Uterus (tissue), 2 donors: ENCODE data around the gene NWD2.

Experiments used
- POLR2A ChIP-seq, 2 donors: fragments of 450-650 bp; IDR thresholded peaks; one replicate each; pipeline ENCODE4 v1.6.1; 2016; ENCODE audit warnings: antibody characterized with exemption in 2 of 2, mild to moderate bottlenecking in 1 of 2, moderate library complexity in 1 of 2
- TF ChIP-seq, protein P1 (sequence below), 4 experiments: fragments of 200-600 bp in 2 of 4; fragments of 450-650 bp in 2 of 4; sonication (generic) in 2 of 4; IDR thresholded peaks; one replicate each; pipeline ENCODE4 v1.5.1; 2016 to 2019; ENCODE audit warnings: antibody characterized with exemption in 4 of 4, mild to moderate bottlenecking in 2 of 4, moderate library complexity in 1 of 4

- TF ChIP-seq, protein P1, sequence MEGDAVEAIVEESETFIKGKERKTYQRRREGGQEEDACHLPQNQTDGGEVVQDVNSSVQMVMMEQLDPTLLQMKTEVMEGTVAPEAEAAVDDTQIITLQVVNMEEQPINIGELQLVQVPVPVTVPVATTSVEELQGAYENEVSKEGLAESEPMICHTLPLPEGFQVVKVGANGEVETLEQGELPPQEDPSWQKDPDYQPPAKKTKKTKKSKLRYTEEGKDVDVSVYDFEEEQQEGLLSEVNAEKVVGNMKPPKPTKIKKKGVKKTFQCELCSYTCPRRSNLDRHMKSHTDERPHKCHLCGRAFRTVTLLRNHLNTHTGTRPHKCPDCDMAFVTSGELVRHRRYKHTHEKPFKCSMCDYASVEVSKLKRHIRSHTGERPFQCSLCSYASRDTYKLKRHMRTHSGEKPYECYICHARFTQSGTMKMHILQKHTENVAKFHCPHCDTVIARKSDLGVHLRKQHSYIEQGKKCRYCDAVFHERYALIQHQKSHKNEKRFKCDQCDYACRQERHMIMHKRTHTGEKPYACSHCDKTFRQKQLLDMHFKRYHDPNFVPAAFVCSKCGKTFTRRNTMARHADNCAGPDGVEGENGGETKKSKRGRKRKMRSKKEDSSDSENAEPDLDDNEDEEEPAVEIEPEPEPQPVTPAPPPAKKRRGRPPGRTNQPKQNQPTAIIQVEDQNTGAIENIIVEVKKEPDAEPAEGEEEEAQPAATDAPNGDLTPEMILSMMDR (IDR thresholded peaks at IDR 0.05), result no peak
- TF ChIP-seq POLR2A (IDR thresholded peaks at IDR 0.05), result no peak
These were observed 123.4 kb downstream of the NWD2 start for GRCh38 chr4:37367901-37368300.
